Activated naive CD4-positive, alpha-beta T cell treated with anti-CD3 and anti-CD28 coated beads, Interleukin-2, amount 50 U/mL, for 24 hours (primary cell): Measurements from ENCODE around the gene HOXC13.

Experiments used
- H3K27ac Mint-ChIP-seq: one replicate; pipeline ENCODE4 v1.8.0; 2021; ENCODE audit warnings: mild to moderate bottlenecking, mixed read lengths
- H3K27me3 Mint-ChIP-seq: one replicate; pipeline ENCODE4 v1.8.0; 2021; ENCODE audit warnings: mixed read lengths
- H3K36me3 Mint-ChIP-seq: one replicate; pipeline ENCODE4 v1.8.0; 2021; ENCODE audit warnings: mixed read lengths
- H3K4me1 Mint-ChIP-seq: one replicate; pipeline ENCODE4 v1.8.0; 2021; ENCODE audit warnings: mixed read lengths
- H3K4me3 Mint-ChIP-seq: one replicate; pipeline ENCODE4 v1.8.0; 2021; ENCODE audit warnings: mild to moderate bottlenecking, mixed read lengths
- H3K9me3 Mint-ChIP-seq: one replicate; pipeline ENCODE4 v1.8.0; 2021; ENCODE audit warnings: mixed read lengths

Gene HOXC13

DNA sequence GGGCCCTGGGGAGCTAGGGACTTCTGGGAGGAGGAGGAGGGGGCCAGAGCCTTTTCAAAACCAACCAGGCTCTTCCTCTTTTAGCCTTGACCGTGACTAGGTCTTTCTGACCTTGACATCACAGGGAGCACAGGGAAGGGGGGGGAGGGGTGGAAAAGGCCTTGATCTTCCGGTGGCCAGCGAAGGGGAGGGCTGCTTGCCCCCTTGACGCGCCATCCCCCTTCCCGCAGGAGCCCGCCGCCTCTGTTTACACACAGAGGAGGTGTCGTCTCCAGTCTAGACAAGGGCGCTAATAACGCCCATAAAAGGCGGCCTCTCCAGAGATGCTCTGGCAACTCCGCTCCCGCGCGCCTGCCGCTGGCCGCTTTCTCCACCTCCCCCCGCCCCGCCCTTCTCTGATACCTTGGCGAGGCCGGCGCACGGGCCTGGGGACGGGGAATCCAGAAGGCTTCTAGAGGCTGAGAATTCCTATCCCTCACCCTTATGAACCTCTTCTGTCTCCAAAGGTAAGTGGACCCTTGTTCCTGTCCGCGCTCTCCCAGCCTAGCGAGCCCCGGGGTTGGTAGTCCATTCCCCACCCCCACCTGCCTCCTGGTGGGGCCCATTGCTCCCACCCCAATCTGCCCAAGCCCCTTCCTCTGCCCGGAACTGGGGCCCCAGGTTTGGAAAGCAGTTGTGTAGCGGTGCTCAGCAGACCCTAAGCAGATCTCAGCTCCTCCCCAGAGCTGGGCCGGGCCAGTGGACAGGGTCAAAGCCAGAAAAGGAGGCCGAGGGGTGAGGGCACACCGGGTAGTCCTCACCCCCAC is 11.2 kb downstream of the HOXC13 start:
- Mint-ChIP-seq H3K36me3 (no peaks in the 10 kb centered on the region), H3K4me3 (no peak overlapping the region), H3K4me1 (peaks cover 8% of the 10 kb centered on the region), H3K9me3 (peaks cover 4% of the 10 kb centered on the region), H3K27ac (no peak overlapping the region), H3K27me3 (peaks cover 71% of the 10 kb centered on the region)

GRCh38 chr12:53950437-53950773 is 11.8 kb downstream of the HOXC13 start:
- H3K27ac Mint-ChIP-seq = no peak overlapping the region
- H3K9me3 Mint-ChIP-seq = peaks cover 4% of the 10 kb centered on the region
- H3K4me3 Mint-ChIP-seq = no peak overlapping the region
- peaks cover 6% of the 10 kb centered on the region for H3K4me1 Mint-ChIP-seq
- peaks cover 66% of the 10 kb centered on the region for H3K27me3 Mint-ChIP-seq
- no peaks in the 10 kb centered on the region for H3K36me3 Mint-ChIP-seq

- H3K36me3 Mint-ChIP-seq = no peaks in the 10 kb centered on the region
- no peak overlapping the region for H3K4me3 Mint-ChIP-seq
- H3K4me1 Mint-ChIP-seq = peaks cover 9% of the 10 kb centered on the region
- peaks cover 67% of the 10 kb centered on the region for H3K27me3 Mint-ChIP-seq
- peaks cover 4% of the 10 kb centered on the region for H3K9me3 Mint-ChIP-seq
- peak overlapping the region; percentile 68 for H3K27ac Mint-ChIP-seq
Observed at GRCh38 chr12:53950789-53951576, 12.4 kb downstream of the HOXC13 start.

DNA sequence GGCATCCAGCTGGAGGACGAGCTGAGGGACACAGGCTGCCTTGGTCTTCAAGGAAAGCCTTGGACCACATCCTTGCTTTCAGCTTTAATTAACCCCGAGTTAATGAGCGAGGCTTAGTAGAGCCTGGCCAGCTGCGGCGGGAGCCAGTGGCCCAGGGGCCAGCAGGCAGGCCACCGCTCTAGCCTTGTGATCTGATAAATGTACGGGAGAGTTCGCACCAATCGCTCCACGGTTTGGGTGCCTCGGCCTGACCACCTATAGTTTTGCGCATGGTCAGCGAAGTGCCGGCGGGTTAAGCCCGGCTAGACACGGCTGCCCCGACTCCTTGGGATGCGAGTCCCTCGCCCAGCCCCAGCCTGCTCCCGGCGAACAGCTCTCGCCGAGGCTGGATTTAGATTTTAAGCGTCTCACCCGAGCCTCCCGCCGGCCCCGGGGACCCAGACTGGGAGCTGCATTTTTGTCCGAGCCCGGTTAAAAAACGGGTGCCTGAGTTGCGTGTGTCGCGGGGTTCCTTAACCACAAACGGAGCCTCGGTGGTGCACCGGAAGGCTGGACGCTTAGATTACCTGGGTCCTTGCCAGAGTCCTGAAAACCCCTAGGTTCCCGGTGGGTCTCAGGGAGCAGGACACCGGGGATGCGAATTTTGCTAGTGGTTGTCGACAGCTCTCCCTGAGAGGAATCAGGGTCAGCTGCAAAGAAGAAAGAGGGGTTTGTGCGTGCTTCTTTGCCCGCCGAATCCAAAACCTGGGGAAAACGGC is 13.1 kb downstream of the HOXC13 start:
- Mint-ChIP-seq H3K27ac (peak overlapping the region; percentile 68), H3K4me3 (peak overlapping the region; percentile 4), H3K9me3 (peaks cover 4% of the 10 kb centered on the region), H3K27me3 (peaks cover 67% of the 10 kb centered on the region), H3K36me3 (no peaks in the 10 kb centered on the region), H3K4me1 (peaks cover 17% of the 10 kb centered on the region)

GRCh38 chr12:53952335-53952694 is 13.7 kb downstream of the HOXC13 start:
- Mint-ChIP-seq H3K4me1 (peaks cover 20% of the 10 kb centered on the region), H3K9me3 (peaks cover 4% of the 10 kb centered on the region), H3K36me3 (no peaks in the 10 kb centered on the region), H3K27ac (peak overlapping the region; percentile 51), H3K4me3 (peak overlapping the region; percentile 4), H3K27me3 (peaks cover 69% of the 10 kb centered on the region)

DNA sequence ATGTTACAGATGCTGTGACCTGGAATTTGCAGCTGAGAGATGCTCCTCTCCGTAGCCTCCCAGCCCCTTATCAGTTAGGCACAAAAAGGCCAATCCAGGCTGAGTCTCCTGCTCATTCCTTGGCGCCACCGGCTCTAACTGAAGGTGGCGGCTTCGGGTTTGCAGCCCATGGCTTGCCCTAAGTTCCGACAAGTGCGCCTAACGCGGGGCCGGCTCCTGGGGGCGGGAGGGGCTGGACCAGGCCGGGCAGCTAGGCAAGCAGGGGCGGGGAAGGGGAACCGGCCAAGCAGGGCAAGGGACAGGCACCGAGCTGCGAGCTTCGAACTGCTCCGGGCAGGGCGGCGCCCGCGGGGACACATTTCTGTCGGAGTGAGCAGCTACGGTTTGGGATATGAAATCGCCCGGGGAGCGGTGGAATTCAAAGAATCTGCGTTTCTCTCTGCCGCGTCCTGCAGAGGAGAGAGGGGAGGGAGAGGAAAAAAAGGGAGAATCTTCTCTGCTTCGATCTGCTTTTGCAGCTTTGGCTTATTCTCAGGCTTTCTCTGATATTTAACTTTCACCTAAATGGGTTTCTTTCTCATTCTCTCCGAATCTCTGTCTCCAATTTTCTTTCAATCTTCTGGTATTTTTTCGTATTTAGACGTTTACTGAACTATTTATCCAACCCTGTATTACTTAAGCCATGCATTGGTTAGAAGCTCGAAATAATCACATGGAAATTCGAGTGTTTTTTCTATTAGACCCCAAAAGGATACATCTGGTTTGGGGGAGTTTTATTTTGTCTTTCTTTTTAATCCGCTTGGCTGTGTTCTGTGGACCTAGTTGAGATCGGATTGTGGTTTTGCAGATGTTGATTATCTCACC is 14.5 kb downstream of the HOXC13 start:
- H3K4me1 Mint-ChIP-seq = peaks cover 20% of the 10 kb centered on the region
- H3K4me3 Mint-ChIP-seq = peak overlapping the region; percentile 30
- peaks cover 71% of the 10 kb centered on the region for H3K27me3 Mint-ChIP-seq
- peaks cover 4% of the 10 kb centered on the region for H3K9me3 Mint-ChIP-seq
- peak overlapping the region; percentile 90 for H3K27ac Mint-ChIP-seq
- no peaks in the 10 kb centered on the region for H3K36me3 Mint-ChIP-seq

DNA sequence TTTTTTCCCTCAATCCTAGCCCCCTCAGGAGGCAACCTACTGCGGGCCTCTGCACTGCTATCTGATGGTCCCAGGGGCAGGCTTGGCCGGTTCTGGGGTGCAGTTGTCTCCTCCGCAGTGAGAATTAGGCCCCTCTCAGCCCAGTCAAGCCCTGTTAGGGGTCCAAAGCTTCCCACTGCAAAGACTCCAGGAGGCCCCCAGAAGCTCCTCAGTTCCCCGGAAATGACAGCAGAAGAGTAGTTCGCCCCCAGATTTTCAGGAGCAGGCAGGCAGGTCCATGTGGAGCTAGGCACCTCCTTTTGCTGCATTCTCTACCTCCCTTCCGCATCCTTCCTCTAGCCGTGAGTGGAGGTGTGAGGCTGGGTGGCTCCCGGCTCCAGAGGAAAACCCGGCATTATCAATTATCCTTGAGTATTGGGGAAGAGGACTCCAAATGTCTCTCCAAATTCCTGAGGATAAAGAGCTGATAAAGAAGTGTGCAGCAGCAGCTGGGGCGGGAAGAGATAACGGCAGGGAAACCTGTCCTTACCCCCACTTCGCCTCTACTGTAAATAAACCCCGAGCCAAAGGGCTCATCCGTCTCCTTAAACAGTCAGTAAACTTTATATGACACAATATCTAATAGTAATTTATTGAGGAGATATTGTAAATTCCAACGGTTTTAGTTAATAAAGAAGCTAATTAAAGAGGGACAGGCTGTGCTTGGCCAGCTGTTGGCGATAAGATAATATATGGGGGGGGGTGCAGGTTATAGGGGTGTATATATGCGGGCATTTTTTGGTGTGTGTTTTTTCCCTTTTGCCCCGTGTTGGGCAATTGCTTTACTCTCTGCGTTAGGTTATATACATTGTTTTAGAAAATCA is 15.4 kb downstream of the HOXC13 start:
- H3K9me3 Mint-ChIP-seq = peaks cover 4% of the 10 kb centered on the region
- no peaks in the 10 kb centered on the region for H3K36me3 Mint-ChIP-seq
- H3K4me3 Mint-ChIP-seq = no peak overlapping the region
- peak overlapping the region; percentile 70 for H3K27ac Mint-ChIP-seq
- H3K4me1 Mint-ChIP-seq = peaks cover 20% of the 10 kb centered on the region
- peaks cover 70% of the 10 kb centered on the region for H3K27me3 Mint-ChIP-seq

DNA sequence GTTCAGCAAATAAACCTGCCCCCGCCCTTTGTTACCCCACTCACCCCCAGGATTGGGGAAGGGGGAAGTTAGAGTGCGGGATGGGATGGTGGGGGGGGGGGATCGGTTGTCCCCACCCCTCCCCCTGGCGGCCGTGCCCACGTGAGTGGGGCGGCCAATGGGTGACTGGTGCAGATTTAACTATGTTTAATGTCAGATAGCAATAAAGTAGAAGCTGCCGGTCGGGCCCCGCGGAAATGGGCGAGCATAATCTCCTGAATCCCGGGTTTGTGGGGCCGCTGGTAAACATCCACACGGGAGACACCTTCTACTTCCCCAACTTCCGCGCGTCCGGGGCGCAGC is 16.0 kb downstream of the HOXC13 start, which contains the start of gene HOXC12:
HOXC12 (plus strand) TSS at position 210 of the 342 bp plus-strand sequence; CDS start at position 237, 27 bp downstream.
- Mint-ChIP-seq H3K36me3 (peaks cover 1% of the 10 kb centered on the region), H3K27ac (peak within 1 kb of the TSS; percentile 70), H3K27me3 (peaks cover 70% of the 10 kb centered on the region), H3K4me1 (peaks cover 20% of the 10 kb centered on the region), H3K4me3 (no peak within 1 kb of the TSS), H3K9me3 (peaks cover 5% of the 10 kb centered on the region)

DNA sequence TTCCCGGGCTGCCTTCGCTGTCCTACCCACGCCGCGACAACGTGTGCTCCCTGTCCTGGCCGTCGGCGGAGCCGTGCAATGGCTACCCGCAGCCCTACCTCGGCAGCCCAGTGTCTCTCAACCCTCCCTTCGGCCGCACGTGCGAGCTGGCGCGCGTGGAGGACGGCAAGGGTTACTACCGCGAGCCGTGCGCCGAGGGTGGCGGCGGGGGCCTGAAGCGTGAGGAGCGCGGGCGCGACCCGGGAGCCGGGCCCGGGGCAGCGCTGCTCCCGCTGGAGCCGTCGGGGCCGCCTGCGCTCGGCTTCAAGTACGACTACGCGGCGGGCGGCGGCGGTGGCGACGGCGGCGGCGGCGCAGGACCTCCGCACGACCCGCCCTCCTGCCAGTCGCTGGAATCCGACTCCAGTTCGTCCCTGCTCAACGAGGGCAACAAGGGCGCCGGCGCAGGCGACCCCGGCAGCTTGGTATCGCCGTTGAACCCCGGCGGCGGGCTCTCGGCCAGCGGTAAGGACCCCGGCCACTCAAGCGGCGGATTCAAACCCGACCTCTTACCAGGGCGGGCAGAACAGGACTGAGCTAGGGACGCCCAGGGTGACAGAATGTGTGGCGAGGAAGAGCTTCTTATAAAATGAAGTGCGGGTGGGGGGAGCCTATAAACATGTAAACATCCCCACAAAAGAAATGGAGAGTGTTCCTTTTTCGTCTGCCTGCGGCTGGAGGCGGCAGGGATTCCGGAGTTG is 16.6 kb downstream of the HOXC13 start:
- peaks cover 8% of the 10 kb centered on the region for H3K9me3 Mint-ChIP-seq
- no peak overlapping the region for H3K27ac Mint-ChIP-seq
- H3K27me3 Mint-ChIP-seq = peaks cover 73% of the 10 kb centered on the region
- H3K4me3 Mint-ChIP-seq = no peak overlapping the region
- peaks cover 21% of the 10 kb centered on the region for H3K4me1 Mint-ChIP-seq
- peaks cover 2% of the 10 kb centered on the region for H3K36me3 Mint-ChIP-seq

GRCh38 chr12:53955776-53956250 is 17.2 kb downstream of the HOXC13 start:
- peak overlapping the region; percentile 67 for H3K27ac Mint-ChIP-seq

GRCh38 chr12:53956251-53956887 is 17.7 kb downstream of the HOXC13 start:
- peaks cover 8% of the 10 kb centered on the region for H3K9me3 Mint-ChIP-seq
- peaks cover 70% of the 10 kb centered on the region for H3K27me3 Mint-ChIP-seq
- peaks cover 2% of the 10 kb centered on the region for H3K36me3 Mint-ChIP-seq
- peaks cover 23% of the 10 kb centered on the region for H3K4me1 Mint-ChIP-seq
- peak overlapping the region; percentile 67 for H3K27ac Mint-ChIP-seq
- no peak overlapping the region for H3K4me3 Mint-ChIP-seq

More at GRCh38 chr12:53955776-53956250, 17.2 kb downstream of the HOXC13 start:
- Mint-ChIP-seq H3K4me3 (no peak overlapping the region), H3K27me3 (peaks cover 73% of the 10 kb centered on the region), H3K4me1 (peaks cover 23% of the 10 kb centered on the region), H3K36me3 (peaks cover 2% of the 10 kb centered on the region), H3K9me3 (peaks cover 8% of the 10 kb centered on the region)

DNA sequence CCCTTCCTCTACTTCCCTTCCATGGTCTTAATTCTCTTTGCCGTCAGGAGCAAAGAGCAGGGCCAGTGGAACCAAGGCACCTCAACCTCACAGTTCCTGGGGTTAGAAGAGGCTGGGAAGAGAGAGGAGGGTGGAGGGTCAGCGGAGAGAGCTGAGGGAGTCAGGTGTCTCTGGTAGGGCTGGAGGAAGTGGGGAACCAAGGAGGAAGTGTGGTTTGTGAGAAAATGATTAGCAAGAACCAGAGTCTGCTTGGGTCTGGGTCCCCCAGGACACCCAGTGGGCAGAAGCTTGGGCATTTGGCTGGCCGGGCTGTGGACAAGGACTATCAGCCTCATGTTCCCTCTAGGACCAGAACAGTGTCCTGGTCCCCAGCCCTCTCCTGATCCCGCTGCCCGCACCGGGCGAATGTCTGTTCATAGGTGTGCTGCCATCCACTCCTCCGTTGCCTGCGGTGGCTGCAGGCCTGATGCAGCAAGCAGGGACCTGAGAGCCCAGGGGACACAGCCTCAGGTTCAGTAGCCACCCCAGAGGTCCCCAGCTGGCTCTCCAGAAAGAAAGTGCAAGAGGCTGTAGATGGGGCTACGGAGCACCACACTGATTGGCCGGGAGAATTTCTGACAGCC is 18.4 kb downstream of the HOXC13 start:
- H3K27me3 Mint-ChIP-seq = peaks cover 70% of the 10 kb centered on the region
- H3K4me1 Mint-ChIP-seq = peaks cover 23% of the 10 kb centered on the region
- H3K4me3 Mint-ChIP-seq = no peak overlapping the region

DNA sequence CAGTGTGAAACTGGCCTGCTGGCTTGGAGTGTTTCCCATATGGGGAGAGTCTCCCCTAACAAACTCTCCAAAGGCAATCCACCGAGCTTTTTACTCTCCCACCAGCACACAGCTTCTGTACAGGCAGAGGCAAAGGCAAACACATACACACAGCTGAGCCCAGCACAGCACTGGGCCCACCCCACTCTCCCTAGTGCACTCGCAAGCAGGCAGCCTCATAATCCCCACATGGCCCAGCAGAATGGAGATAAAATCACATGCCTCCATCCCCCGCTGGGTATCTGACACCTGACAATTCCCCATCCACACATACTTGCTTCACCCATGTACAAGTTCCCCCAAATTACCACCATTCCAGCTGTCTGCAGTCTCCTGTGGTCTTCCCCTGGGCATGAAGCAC is 19.5 kb downstream of the HOXC13 start:
- Mint-ChIP-seq H3K36me3 (peaks cover 2% of the 10 kb centered on the region), H3K4me1 (peaks cover 23% of the 10 kb centered on the region), H3K27me3 (peaks cover 68% of the 10 kb centered on the region), H3K4me3 (no peak overlapping the region), H3K27ac (no peak overlapping the region), H3K9me3 (peaks cover 8% of the 10 kb centered on the region)

More for the DNA sequence above, 18.4 kb downstream of the HOXC13 start:
- peaks cover 8% of the 10 kb centered on the region for H3K9me3 Mint-ChIP-seq
- no peak overlapping the region for H3K27ac Mint-ChIP-seq
- peaks cover 2% of the 10 kb centered on the region for H3K36me3 Mint-ChIP-seq
